Neural crest cell (in vitro differentiated cells): Measurements from ENCODE around the gene MRPS27. TPM values are rescaled to one million over a fixed set of nuclear protein-coding genes. Genes with fewer than 3 reads are reported as not detected.
A peak's percentile ranks its signal among the peaks of the same experiment; 100 is the strongest.

Experiments
- DNase-seq: peaks from one replicate; pipeline ENCODE4 v3.0.0; 2021; ENCODE audit warnings: low read depth, mixed read lengths, low spot score
- H3K27ac Mint-ChIP-seq: one replicate; pipeline ENCODE4 v1.8.0; 2021; ENCODE audit warnings: mild to moderate bottlenecking, mixed read lengths; ENCODE audit not compliant: unreplicated experiment
- H3K27me3 Mint-ChIP-seq: 2 replicates; pipeline ENCODE4 v1.8.0; 2021; ENCODE audit warnings: low read depth, mild to moderate bottlenecking, mixed read lengths
- H3K36me3 Mint-ChIP-seq: 2 replicates; pipeline ENCODE4 v1.8.0; 2021; ENCODE audit warnings: low read depth, mild to moderate bottlenecking, mixed read lengths
- H3K4me1 Mint-ChIP-seq: 2 replicates; pipeline ENCODE4 v1.8.0; 2021; ENCODE audit warnings: mixed read lengths
- H3K4me3 Mint-ChIP-seq: one replicate; pipeline ENCODE4 v1.8.0; 2021; ENCODE audit warnings: mild to moderate bottlenecking, mixed read lengths
- H3K9me3 Mint-ChIP-seq: 2 replicates; pipeline ENCODE4 v1.8.0; 2021; ENCODE audit warnings: mixed read lengths
- total RNA-seq: library from RNA; stranded (reverse); gene quantifications from 2 replicates; pipeline ENCODE4 v1.2.1, GENCODE V29; 2021
- TF ChIP-seq, protein P1 (sequence below): fragments of 200-600 bp; sonication (generic); conservative IDR thresholded peaks from 2 replicates; pipeline ENCODE4 v1.5.0; 2021; ENCODE audit warnings: antibody characterized with exemption, mild to moderate bottlenecking

The MRPS27 gene
- total RNA-seq, 1 donor from 2014 or later = 86.5 TPM

- Mint-ChIP-seq H3K9me3 (no peaks in the 10 kb centered on the region), H3K27me3 (no peaks in the 10 kb centered on the region), H3K27ac (no peak overlapping the region), H3K4me1 (peaks cover 30% of the 10 kb centered on the region), H3K4me3 (no peak overlapping the region), H3K36me3 (peaks cover 11% of the 10 kb centered on the region)
- DNase-seq = no peak
- TF ChIP-seq, protein P1, sequence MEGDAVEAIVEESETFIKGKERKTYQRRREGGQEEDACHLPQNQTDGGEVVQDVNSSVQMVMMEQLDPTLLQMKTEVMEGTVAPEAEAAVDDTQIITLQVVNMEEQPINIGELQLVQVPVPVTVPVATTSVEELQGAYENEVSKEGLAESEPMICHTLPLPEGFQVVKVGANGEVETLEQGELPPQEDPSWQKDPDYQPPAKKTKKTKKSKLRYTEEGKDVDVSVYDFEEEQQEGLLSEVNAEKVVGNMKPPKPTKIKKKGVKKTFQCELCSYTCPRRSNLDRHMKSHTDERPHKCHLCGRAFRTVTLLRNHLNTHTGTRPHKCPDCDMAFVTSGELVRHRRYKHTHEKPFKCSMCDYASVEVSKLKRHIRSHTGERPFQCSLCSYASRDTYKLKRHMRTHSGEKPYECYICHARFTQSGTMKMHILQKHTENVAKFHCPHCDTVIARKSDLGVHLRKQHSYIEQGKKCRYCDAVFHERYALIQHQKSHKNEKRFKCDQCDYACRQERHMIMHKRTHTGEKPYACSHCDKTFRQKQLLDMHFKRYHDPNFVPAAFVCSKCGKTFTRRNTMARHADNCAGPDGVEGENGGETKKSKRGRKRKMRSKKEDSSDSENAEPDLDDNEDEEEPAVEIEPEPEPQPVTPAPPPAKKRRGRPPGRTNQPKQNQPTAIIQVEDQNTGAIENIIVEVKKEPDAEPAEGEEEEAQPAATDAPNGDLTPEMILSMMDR = no peak
Measured at GRCh38 chr5:72238712-72239445, 81.2 kb downstream of the MRPS27 start.

DNA sequence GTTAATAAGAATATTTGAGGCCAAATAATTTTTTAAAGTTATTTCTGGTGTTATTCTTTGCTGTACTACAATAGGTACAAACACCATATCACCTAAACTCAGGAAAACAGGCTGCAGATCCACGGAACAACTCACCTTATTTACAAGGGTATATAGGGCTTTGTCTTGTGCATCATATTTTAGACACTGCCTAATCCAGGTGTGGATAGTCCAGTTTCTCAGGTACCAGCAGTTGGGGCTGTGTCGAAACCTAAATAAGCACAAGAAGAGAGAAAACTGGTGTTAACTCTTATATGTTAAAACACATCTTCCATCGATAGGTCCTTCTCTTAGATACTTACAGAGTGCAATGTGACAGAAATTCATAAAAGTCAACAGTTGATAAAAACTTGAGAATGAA lies 82.2 kb downstream of the MRPS27 start:
- no peak for DNase-seq
- no peaks in the 10 kb centered on the region for H3K27me3 Mint-ChIP-seq
- peaks cover 11% of the 10 kb centered on the region for H3K36me3 Mint-ChIP-seq
- H3K27ac Mint-ChIP-seq = no peak overlapping the region
- H3K4me3 Mint-ChIP-seq = no peak overlapping the region
- H3K4me1 Mint-ChIP-seq = peaks cover 24% of the 10 kb centered on the region
- TF ChIP-seq, protein P1 = no peak
- H3K9me3 Mint-ChIP-seq = no peaks in the 10 kb centered on the region

GRCh38 chr5:72237415-72237814 lies 82.6 kb downstream of the MRPS27 start:
- H3K4me1 Mint-ChIP-seq = peaks cover 19% of the 10 kb centered on the region
- no peaks in the 10 kb centered on the region for H3K9me3 Mint-ChIP-seq
- H3K27me3 Mint-ChIP-seq = no peaks in the 10 kb centered on the region
- H3K36me3 Mint-ChIP-seq = peaks cover 11% of the 10 kb centered on the region
- TF ChIP-seq, protein P1 = no peak
- DNase-seq = no peak
- H3K27ac Mint-ChIP-seq = peak overlapping the region; percentile 75
- H3K4me3 Mint-ChIP-seq = no peak overlapping the region

- H3K4me1 Mint-ChIP-seq = peaks cover 8% of the 10 kb centered on the region
- H3K36me3 Mint-ChIP-seq = peaks cover 12% of the 10 kb centered on the region
- DNase-seq = no peak
- no peak overlapping the region for H3K27ac Mint-ChIP-seq
- TF ChIP-seq, protein P1 = no peak
- H3K9me3 Mint-ChIP-seq = no peaks in the 10 kb centered on the region
- no peaks in the 10 kb centered on the region for H3K27me3 Mint-ChIP-seq
- H3K4me3 Mint-ChIP-seq = no peak overlapping the region
Measured at GRCh38 chr5:72235725-72236124, 84.3 kb downstream of the MRPS27 start.

DNA sequence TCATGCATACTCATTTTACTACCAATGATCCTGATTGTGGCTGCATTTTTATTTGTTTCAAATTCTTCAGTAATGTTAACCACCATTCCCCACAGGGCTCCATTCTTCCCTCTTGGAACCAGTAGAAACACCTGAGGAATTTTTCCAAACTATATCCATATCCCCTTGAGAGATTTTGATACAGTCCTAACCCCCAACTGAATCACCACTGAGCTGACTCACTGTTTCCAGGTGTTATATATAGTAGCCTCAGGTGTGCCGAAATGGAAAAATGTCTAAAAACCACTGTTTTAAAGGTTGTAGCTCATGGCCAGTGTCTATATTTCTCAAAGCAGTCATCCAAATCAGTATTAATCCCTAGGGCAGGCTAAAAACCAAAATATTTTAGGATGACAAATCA lies 85.2 kb downstream of the MRPS27 start:
- Mint-ChIP-seq H3K36me3 (peaks cover 18% of the 10 kb centered on the region), H3K9me3 (no peaks in the 10 kb centered on the region), H3K4me3 (no peak overlapping the region), H3K27me3 (no peaks in the 10 kb centered on the region), H3K27ac (no peak overlapping the region), H3K4me1 (peaks cover 8% of the 10 kb centered on the region)
- no peak for DNase-seq
- TF ChIP-seq, protein P1 = no peak
